Heart left ventricle (tissue), 16 donors: Measurements from ENCODE around the gene CYTIP. TPM values are rescaled to one million over a fixed set of nuclear protein-coding genes. Genes with fewer than 3 reads are reported as not detected.

Source experiments
- ATAC-seq, 4 donors: fragments of 200-7000 bp; cut with Tn5 transposase; one replicate each; pipeline ENCODE4 v1.9.1; 2020 to 2022; ENCODE audit warnings: moderate library complexity in 4 of 4, mild to moderate bottlenecking in 3 of 4, moderate number of reproducible peaks in 1 of 4
- DNase-seq, 5 donors: peaks; one replicate each; pipeline ENCODE4 v3.0.0-alpha.2; 2020
- H3K27ac ChIP-seq, 12 donors: fragments of 200-600 bp; sonication (generic) in 4 of 12; one replicate each; pipeline versions ENCODE4 v1.5.0 to v1.8.0; 2016 to 2022; ENCODE audit warnings: mild to moderate bottlenecking in 2 of 12
- H3K27me3 ChIP-seq, 9 donors: fragments of 200-600 bp; sonication (generic) in 2 of 9; one replicate each; pipeline versions ENCODE4 v1.5.1 to v1.8.0; 2016 to 2022; ENCODE audit warnings: mild to moderate bottlenecking in 3 of 9
- H3K36me3 ChIP-seq, 9 donors: fragments of 200-600 bp; sonication (generic) in 2 of 9; one replicate each; pipeline versions ENCODE4 v1.5.0 to v1.8.0; 2018 to 2022; ENCODE audit warnings: mild to moderate bottlenecking in 2 of 9
- H3K4me1 ChIP-seq, 12 donors: fragments of 200-600 bp; sonication (generic) in 4 of 12; one replicate each; pipeline versions ENCODE4 v1.5.0 to v1.8.0; 2016 to 2022; ENCODE audit warnings: mild to moderate bottlenecking in 3 of 12
- H3K4me3 ChIP-seq, 12 donors: fragments of 200-600 bp; sonication (generic) in 4 of 12; one replicate each; pipeline versions ENCODE4 v1.5.0 to v1.8.0; 2017 to 2022; ENCODE audit warnings: mild to moderate bottlenecking in 9 of 12, moderate library complexity in 4 of 12
- H3K9me3 ChIP-seq, 12 donors: fragments of 200-600 bp; sonication (generic) in 4 of 12; one replicate each; pipeline versions ENCODE4 v1.5.0 to v1.8.0; 2016 to 2022; ENCODE audit warnings: mild to moderate bottlenecking in 1 of 12
- POLR2A ChIP-seq, 2 donors: fragments of 450-650 bp; IDR thresholded peaks; one replicate each; pipeline ENCODE4 v1.6.1; 2017; ENCODE audit warnings: antibody characterized with exemption in 2 of 2, mild to moderate bottlenecking in 2 of 2, moderate library complexity in 2 of 2
- WGBS, 4 donors: extraction: QIAGEN DNeasy Blood & Tissue Kit in 2 of 4; methylation state at CpG; one replicate each; pipeline versions ENCODE4 v1.1.5 to v1.1.7; 2013 to 2018; 5-methylcytosine and 5-hydroxymethylcytosine counted together
- intact Hi-C, 10 donors: fragments of 100-400 bp; cut with DNase I; formaldehyde crosslinking; loops; one replicate each; pipeline versions ENCODE4 v1.11.1 to v1.14.2; 2022
- polyA plus RNA-seq, 2 donors: library from polyadenylated mRNA; stranded (reverse); fragments of 200-250 nt; gene quantifications; one replicate each; pipeline ENCODE4 v1.2.3, GENCODE V29; 2013
- total RNA-seq, 9 donors: library from RNA; depleted of rRNA in 2 of 9; stranded (reverse); fragments of >200 nt in 2 of 9; fragmentation: NEBNext Ultra II Directional in 3 of 9; extraction: Animal tissue kit (Norgen Biotek cat#: 25700) in 3 of 9; gene quantifications; one replicate each; pipeline versions ENCODE4 v1.1.0 to v1.2.4, GENCODE V29; 2016 to 2023
- TF ChIP-seq, protein P1 (sequence below), 12 donors: fragments of 200-600 bp; sonication (generic) in 4 of 12; IDR thresholded peaks; one replicate each; pipeline versions ENCODE4 v1.5.0 to v1.8.0; 2018 to 2022; ENCODE audit warnings: antibody characterized with exemption in 12 of 12, mild to moderate bottlenecking in 5 of 12
- donor health status: ischemic (EF 13 %, LVEDD 7.1; RV severe dilation, severe dysfunction).
- donor health status: healthy with polysubstance abuse.
- donor health status: DM: no; HTN: yes; CAD: no.
- donor health status: DM: no; HTN: no; CAD: no.
- donor health status: ischemic (EF 25% LVEDD 6.9; RV normal size, moderate dysfunction).
- donor health status: ischemic (EF 25% LVEDD 5.7; RV mildly dilated, moderate dysfunction).
- donor health status: healthy.
- donor health status: DM: yes; HTN: yes; CAD: no.
- donor health status: ischemic (EF 35%, LVEDD 5.7; RV mildly dilated, moderate dysfunction).
- donor health status: nonischemic (EF 11% LVEDD 7.7; RV severe dilation, severe dysfunction).
- donor health status: DM: yes; HTN: yes; CAD: no.
- donor health status: PGD.
- donor health status: ischemic (EF 29% LVEDD 5.4; RV normal size, mild dysfunction).
- donor health status: nonischemic (EF 23%, LVEDD 6.1; RV moderate dilation, normal function).

Gene CYTIP
- total and polyA plus RNA-seq, 11 donors: 0.38 to 12.0 (median 1.4) TPM

DNA sequence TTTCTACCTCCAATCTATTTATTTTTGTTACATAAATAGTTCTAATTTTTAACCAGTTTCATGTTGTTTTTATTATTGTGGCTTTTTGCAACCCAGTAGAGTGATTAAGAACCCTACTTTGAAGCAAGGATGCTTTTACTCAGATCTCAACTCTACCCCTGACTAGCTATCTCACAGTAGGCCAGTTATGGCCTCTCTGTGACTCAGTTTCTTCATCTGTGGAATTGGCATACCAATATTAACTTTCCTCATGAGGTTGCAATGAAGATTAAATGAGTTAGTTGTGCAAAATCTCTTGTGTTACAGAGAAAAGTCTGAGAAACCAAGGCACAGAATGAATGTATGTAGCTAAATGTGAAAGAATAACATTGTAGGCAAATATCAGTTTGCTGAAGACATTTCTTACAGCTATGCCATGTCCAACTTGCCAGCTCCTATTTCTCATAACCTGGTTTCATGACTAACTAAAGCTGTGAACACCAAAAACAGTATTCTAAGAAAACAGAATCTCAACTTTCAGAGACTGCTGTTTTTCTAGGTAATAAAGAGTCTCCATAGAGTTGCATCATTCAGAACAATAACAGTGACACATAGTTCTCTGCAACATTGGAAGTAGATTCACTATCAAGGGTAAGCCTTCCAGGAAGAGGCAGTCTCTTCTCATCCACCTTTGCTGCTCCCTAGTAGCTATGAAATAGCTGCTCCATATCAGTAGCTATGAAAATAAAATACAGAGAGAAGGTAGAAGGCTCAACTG is 33.2 kb upstream of the CYTIP start:
- no peaks in the 10 kb centered on the region for H3K27me3 ChIP-seq
- H3K27ac ChIP-seq: no peak overlapping the region
- ATAC-seq (no peak), DNase-seq (no peak)
- H3K36me3 ChIP-seq: no peaks in the 10 kb centered on the region
- intact Hi-C loops: no loop called here
- no peak overlapping the region for H3K4me3 ChIP-seq
- no peak for TF ChIP-seq POLR2A (IDR thresholded peaks at IDR 0.05)
- TF ChIP-seq, protein P1, sequence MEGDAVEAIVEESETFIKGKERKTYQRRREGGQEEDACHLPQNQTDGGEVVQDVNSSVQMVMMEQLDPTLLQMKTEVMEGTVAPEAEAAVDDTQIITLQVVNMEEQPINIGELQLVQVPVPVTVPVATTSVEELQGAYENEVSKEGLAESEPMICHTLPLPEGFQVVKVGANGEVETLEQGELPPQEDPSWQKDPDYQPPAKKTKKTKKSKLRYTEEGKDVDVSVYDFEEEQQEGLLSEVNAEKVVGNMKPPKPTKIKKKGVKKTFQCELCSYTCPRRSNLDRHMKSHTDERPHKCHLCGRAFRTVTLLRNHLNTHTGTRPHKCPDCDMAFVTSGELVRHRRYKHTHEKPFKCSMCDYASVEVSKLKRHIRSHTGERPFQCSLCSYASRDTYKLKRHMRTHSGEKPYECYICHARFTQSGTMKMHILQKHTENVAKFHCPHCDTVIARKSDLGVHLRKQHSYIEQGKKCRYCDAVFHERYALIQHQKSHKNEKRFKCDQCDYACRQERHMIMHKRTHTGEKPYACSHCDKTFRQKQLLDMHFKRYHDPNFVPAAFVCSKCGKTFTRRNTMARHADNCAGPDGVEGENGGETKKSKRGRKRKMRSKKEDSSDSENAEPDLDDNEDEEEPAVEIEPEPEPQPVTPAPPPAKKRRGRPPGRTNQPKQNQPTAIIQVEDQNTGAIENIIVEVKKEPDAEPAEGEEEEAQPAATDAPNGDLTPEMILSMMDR (IDR thresholded peaks at IDR 0.05): no peak
- no peaks in the 10 kb centered on the region for H3K9me3 ChIP-seq
- H3K4me1 ChIP-seq: peaks cover 0 to 16% (median 6%) of the 10 kb centered on the region in 12 donors

DNA sequence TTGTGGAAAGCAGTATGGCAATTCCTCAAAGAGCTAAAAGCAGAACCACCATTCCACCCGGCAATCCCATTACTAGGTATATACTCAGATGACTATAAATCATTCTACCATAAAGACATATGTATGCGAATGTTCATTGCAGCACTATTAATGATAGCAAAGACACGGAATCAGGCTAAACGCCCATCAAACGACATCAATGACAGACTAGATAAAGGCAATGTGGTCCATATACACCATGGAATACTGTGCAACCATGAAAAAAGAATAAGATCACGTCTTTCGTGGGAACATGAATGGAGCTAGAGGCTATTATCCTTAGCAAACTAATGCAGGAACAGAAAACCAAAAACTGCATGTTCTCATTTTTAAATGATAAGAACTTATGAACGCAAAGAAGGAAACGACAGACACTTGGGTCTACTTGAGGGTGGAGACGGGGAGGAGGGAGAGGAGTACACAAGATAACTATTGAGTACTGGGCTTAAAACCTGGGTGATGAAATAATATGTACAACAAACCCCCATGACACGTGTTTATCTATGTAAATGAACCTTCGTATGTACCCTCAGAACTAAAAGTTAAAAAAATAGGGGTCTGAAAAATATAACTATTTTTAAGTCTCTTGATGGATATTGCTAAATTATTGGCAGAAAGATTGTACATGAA is 32.0 kb upstream of the CYTIP start:
- WGBS, 4 donors: 80 to 85% (median 83%) methylated on average over 12 of the region's 12 CpGs
- intact Hi-C loops: no loop called here
- H3K27me3 ChIP-seq: no peaks in the 10 kb centered on the region
- ATAC-seq (no peak), DNase-seq (no peak)
- TF ChIP-seq, protein P1 (IDR thresholded peaks at IDR 0.05): no peak
- TF ChIP-seq POLR2A (IDR thresholded peaks at IDR 0.05): no peak
- peaks cover 0 to 18% (median 6%) of the 10 kb centered on the region in 12 donors for H3K4me1 ChIP-seq
- no peak overlapping the region for H3K4me3 ChIP-seq
- H3K27ac ChIP-seq: no peak overlapping the region
- H3K9me3 ChIP-seq: no peaks in the 10 kb centered on the region
- no peaks in the 10 kb centered on the region for H3K36me3 ChIP-seq

DNA sequence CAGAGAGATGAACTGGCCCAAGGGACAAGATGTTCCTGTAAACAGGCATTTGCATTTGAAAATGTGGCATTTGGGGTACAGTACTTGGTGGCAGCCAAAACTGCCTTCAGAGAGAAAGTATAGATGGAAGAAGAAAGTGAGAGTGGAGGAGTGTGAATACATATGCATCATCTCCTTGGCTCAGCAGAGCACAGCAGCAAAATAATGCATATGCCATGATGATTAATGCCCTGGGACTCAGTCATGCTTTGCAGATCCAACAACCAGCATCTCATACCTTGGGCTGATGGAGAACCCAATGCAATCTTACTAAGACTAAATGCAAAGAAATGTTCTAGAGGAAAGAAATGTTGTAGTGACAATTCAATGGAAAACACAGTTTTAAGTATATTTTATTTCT is 29.7 kb upstream of the CYTIP start:
- DNase-seq (no peak), ATAC-seq (no peak)
- H3K4me3 ChIP-seq: no peak overlapping the region
- TF ChIP-seq, protein P1 (IDR thresholded peaks at IDR 0.05): no peak
- TF ChIP-seq POLR2A (IDR thresholded peaks at IDR 0.05): no peak
- no peaks in the 10 kb centered on the region for H3K36me3 ChIP-seq
- H3K9me3 ChIP-seq: no peaks in the 10 kb centered on the region
- no peak overlapping the region for H3K27ac ChIP-seq
- intact Hi-C loops: no loop called here
- peaks cover 0 to 20% (median 0%) of the 10 kb centered on the region in 12 donors for H3K4me1 ChIP-seq
- no peaks in the 10 kb centered on the region for H3K27me3 ChIP-seq

DNA sequence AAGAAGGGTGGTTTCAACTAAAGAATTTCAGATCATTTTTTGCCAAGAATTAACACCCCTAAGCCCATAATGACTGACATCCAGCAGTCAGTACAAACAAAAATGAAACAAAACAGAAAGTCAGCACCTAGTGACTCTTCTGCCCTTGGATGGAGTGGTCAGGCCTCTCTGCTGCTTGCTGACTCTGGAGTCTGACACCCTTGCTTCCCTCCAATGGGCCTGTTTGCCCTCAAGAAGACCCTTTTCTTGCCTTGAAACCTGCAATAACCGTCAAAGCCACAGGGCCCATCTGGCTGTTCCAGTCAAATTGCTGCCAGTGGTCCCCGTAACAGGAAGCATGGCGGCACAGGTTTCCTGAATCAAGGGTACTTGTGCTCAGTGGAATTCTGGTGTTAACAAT is 27.2 kb upstream of the CYTIP start:
- ATAC-seq: no peak
- Histone ChIP-seq H3K4me1 (peaks cover 0 to 31% (median 0%) of the 10 kb centered on the region in 12 donors), H3K9me3 (no peaks in the 10 kb centered on the region), H3K27ac (peak overlapping the region in 1 of 12 donors; percentile 95), H3K36me3 (no peaks in the 10 kb centered on the region), H3K4me3 (no peak overlapping the region), H3K27me3 (no peaks in the 10 kb centered on the region)
- no peak for DNase-seq
- 86 to 97% (median 91%) methylated on average over 3 of the region's 3 CpGs for WGBS, 4 donors
- TF ChIP-seq, protein P1 (IDR thresholded peaks at IDR 0.05): no peak
- TF ChIP-seq POLR2A (IDR thresholded peaks at IDR 0.05): no peak
- intact Hi-C loops: no loop called here
